ENCODE measurements around the gene HIPK1.

GRCh38 chr1:113922957-113923356 is 6.2 kb upstream of the HIPK1 start:
- TF ChIP-seq YY1 (IDR thresholded peaks at IDR 0.05; ENCODE audit: insufficient read depth, insufficient read length): no peak
- no peak for TF ChIP-seq ZNF274 (IDR thresholded peaks at IDR 0.05; ENCODE audit: low read depth, low read length)
- TF ChIP-seq SUZ12 (IDR thresholded peaks at IDR 0.05; ENCODE audit: extremely low read depth, insufficient read depth, insufficient read length): no peak
